ENCODE measurements around the gene SLC4A2.

The SLC4A2 gene

GRCh38 chr7:151123158-151123821, 63.9 kb downstream of the SLC4A2 start:
- FAIRE-seq = no peak
- no peak for TF ChIP-seq CTCF (IDR thresholded peaks at IDR 0.05; ENCODE audit: insufficient read depth, missing control alignments)
- no peak for DNase-seq (ENCODE audit: insufficient read length, low spot score)

- peak; percentile 99 for DNase-seq (ENCODE audit: insufficient read length, low spot score)
- FAIRE-seq = no peak
- peak; percentile 99 for TF ChIP-seq CTCF (IDR thresholded peaks at IDR 0.05; ENCODE audit: insufficient read depth, missing control alignments)
Measured at GRCh38 chr7:151123822-151124464, 64.6 kb downstream of the SLC4A2 start.

GRCh38 chr7:151124481-151124880, 65.1 kb downstream of the SLC4A2 start:
- no peak for DNase-seq (ENCODE audit: insufficient read length, low spot score)
- FAIRE-seq = no peak
- TF ChIP-seq CTCF (IDR thresholded peaks at IDR 0.05; ENCODE audit: insufficient read depth, missing control alignments) = no peak

GRCh38 chr7:151124899-151125399, 65.6 kb downstream of the SLC4A2 start:
- FAIRE-seq (no peak), DNase-seq (ENCODE audit: insufficient read length, low spot score) (no peak)
- TF ChIP-seq CTCF (IDR thresholded peaks at IDR 0.05; ENCODE audit: insufficient read depth, missing control alignments) = no peak

- FAIRE-seq = no peak
- no peak for TF ChIP-seq CTCF (IDR thresholded peaks at IDR 0.05; ENCODE audit: insufficient read depth, missing control alignments)
- no peak for DNase-seq (ENCODE audit: insufficient read length, low spot score)
Measured at GRCh38 chr7:151125470-151125845, 66.1 kb downstream of the SLC4A2 start.

DNA sequence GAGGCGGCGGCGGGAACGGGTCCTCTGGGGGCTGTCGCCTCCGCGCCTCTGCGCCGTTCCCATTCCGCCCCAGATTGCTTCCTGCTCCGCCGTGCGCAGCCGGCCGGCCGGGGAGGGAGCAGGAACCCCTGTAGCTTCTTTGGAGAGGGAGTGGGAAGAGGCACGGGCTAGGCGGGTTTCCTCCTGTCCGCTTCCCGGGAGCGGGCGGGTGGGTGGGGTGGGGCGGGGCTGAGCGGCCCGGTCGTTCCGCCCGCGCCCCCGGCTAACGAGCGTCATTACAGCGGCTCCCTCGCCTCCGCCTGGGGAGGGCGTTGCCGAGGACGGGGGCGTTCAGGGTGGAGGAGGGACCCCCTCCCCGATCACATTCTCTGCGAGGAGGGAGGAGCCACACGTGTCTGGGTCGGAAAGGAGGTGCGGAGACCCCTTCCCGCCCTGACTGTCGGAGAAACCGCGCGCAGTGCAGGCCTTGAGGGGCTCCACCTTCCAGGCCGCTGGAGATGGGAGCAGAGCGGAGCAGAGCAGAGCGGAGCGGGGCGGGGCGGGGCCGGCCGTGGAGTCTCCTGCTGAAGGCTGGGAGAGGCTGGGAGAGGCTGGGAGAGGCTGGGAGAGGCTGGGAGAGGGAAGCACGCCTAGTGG, 66.6 kb downstream of the SLC4A2 start:
- FAIRE-seq (no peak), DNase-seq (ENCODE audit: insufficient read length, low spot score) (no peak)
- no peak for TF ChIP-seq CTCF (IDR thresholded peaks at IDR 0.05; ENCODE audit: insufficient read depth, missing control alignments)

Measured in D721Med (cell line).